Psoas muscle (tissue), 8 donors: ENCODE data around the gene MOSPD3. TPM values are rescaled to one million over a fixed set of nuclear protein-coding genes. Genes with fewer than 3 reads are reported as not detected.
"Not testable (repeated sequence)": the region's sequence is repeated elsewhere in the genome, so short reads cannot be mapped to it uniquely, and the experiment has no call there.

ENCODE experiments used
- ATAC-seq, 4 donors: fragments of 200-7000 bp; cut with Tn5 transposase; one replicate each; pipeline ENCODE4 v1.9.1; 2020; ENCODE audit warnings: moderate library complexity in 3 of 4, mild to moderate bottlenecking in 2 of 4
- DNase-seq, 2 donors: peaks; one replicate each; pipeline ENCODE4 v3.0.0-alpha.2; 2020
- H3K27ac ChIP-seq: fragments of 200-600 bp; one replicate; pipeline ENCODE4 v1.8.0; 2022
- H3K27me3 ChIP-seq, 3 donors: fragments of 200-600 bp in 1 of 3; one replicate each; pipeline versions ENCODE4 v1.6.1 to v1.8.0; 2013 to 2022; ENCODE audit warnings: low read length in 2 of 3, mild to moderate bottlenecking in 2 of 3, moderate library complexity in 1 of 3; ENCODE audit not compliant: insufficient read depth in 3 of 3
- H3K36me3 ChIP-seq, 2 donors: fragments of 200-600 bp in 1 of 2; one replicate each; pipeline versions ENCODE4 v1.6.1 to v1.8.0; 2013 to 2022; ENCODE audit warnings: low read depth in 1 of 2, mild to moderate bottlenecking in 1 of 2, moderate library complexity in 1 of 2; ENCODE audit not compliant: insufficient read depth in 1 of 2
- H3K4me1 ChIP-seq: fragments of 200-600 bp; one replicate; pipeline ENCODE4 v1.8.0; 2022
- H3K4me3 ChIP-seq: fragments of 200-600 bp; one replicate; pipeline ENCODE4 v1.8.0; 2022; ENCODE audit warnings: mild to moderate bottlenecking
- H3K9me3 ChIP-seq: fragments of 200-600 bp; one replicate; pipeline ENCODE4 v1.8.0; 2022
- WGBS, 3 donors: extraction: QIAGEN DNeasy Blood & Tissue Kit; methylation state at CpG; one replicate each; pipeline versions ENCODE4 v1.1.6 to v1.1.7; 2013; 5-methylcytosine and 5-hydroxymethylcytosine counted together
- intact Hi-C, 2 donors: fragments of 100-400 bp; cut with DNase I; formaldehyde crosslinking; loops; one replicate each; pipeline versions ENCODE4 v1.11.0 to v1.14.2; 2022
- long read RNA-seq, 2 donors: library from polyadenylated mRNA; unstranded; transcript quantifications; one replicate each; pipeline ENCODE4 v2.0.0, GENCODE V29; 2021
- polyA plus RNA-seq, 3 donors: library from polyadenylated mRNA; stranded (reverse); fragments of 200-250 nt; gene quantifications; one replicate each; pipeline ENCODE4 v1.2.3, GENCODE V29; 2013
- total RNA-seq, 4 donors: library from RNA; stranded (reverse); fragmentation: NEBNext Ultra II Directional in 2 of 4; extraction: Animal tissue kit (Norgen Biotek cat#: 25700) in 2 of 4; gene quantifications; one replicate each; pipeline versions ENCODE4 v1.2.1 to v1.2.4, GENCODE V29; 2021 to 2023
- TF ChIP-seq, protein P1 (sequence below): fragments of 200-600 bp; IDR thresholded peaks from one replicate; pipeline ENCODE4 v1.8.0; 2022; ENCODE audit warnings: antibody characterized with exemption
- donor health status: healthy with polysubstance abuse.
- donor health status: DM: no; HTN: no; CAD: no; lungs with moderate emphysema.
- donor health status: Bipolar disorder and iron deficiency.
- donor health status: healthy.
- donor health status: DM: yes; HTN: yes; CAD: no.
- donor health status: DM: no; HTN: no; CAD: no.
- donor health status: DM: no; HTN: no; CAD: no.
- donor health status: DM: yes; HTN: yes; CAD: no.

The MOSPD3 gene, protein sequence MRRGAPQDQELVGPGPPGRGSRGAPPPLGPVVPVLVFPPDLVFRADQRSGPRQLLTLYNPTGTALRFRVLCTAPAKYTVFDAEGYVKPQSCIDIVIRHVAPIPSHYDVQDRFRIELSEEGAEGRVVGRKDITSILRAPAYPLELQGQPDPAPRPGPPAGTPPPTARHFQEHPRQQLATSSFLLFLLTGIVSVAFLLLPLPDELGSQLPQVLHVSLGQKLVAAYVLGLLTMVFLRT
- total RNA-seq = 1 to 10 TPM; 6.2 to 7.0 (median 6.4) TPM
- polyA plus RNA-seq = 10 to 100 TPM in 1 of 3 donors, 1 to 10 TPM in 2; 7.7 to 11.3 (median 7.9) TPM
- long read RNA-seq, donor 1, partial matches to known transcripts = 1 of 5 reads
- long read RNA-seq, donor 1, other reads (novel, unspliced or antisense) = 1 of 5 reads
- long read RNA-seq, donor 2, transcript MOSPD3-203 (5 exons, 1,191 nt) = major isoform, 10 of 14 reads
- long read RNA-seq, donor 2, partial matches to known transcripts = 0 of 14 reads
- long read RNA-seq, donor 2, other reads (novel, unspliced or antisense) = 1 of 14 reads

DNA sequence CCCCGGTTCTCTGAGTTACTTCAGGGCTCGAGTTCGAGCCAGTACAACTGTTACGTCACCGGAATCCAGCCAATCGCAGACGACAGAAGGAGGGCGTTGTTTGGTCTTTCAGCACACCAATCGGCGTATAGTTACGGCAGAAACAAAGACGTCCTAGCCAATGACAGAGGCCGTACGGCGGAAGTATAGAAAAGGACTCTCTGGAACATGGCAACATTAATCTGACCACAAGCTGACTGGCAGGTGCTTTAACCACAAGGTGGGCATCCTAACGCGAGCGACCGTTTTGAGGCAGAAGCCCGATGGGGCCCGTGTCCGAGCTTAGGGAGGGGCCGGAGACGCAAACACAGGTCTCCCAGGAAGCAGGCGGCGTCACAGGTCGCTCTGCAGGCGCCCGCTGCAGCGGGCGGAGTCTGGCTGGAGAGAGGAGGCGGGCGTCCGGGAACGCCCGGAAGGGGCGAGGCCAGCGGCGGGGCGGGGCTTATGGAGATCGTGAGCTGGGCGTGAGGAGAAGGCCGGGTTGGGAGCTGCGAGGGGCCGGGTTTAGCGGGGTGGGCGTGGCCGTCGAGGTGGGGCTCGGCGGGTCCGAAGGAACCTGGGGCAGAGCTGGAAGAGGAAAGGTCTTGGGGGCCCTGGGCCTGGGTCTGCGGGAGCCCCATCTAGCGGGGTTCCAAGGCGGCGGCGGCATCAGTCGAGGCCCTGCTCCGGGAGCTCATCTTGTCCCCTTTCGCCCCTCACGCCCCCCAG lies at the start of gene MOSPD3:
TSS of gene MOSPD3 (plus strand) at position 558 of the 747 bp plus-strand sequence. CDS start 252 bp downstream, outside the sequence.
- 0 to 1% (median 0%) methylated on average over 35 to 61 of the region's 61 CpGs for WGBS, 3 donors
- H3K27ac ChIP-seq = peak within 1 kb of the TSS; percentile 99
- intact Hi-C loops = loop anchor here (1.0 to 5.0 kb wide), 2 partner anchors 26 to 60 kb away; partner anchors contain the start of genes GNB2 (in 2 of the 2), FBXO24 (in 1 of the 2) and LRCH4 (in 1 of the 2)
- peak; percentile 96 to 99 (median 97) for ATAC-seq
- peak; percentile 98 to 99 for DNase-seq
- H3K36me3 ChIP-seq = peaks cover 0 to 9% of the 10 kb centered on the region in 2 donors
- H3K4me3 ChIP-seq = peak within 1 kb of the TSS; percentile 88
- no peaks in the 10 kb centered on the region for H3K4me1 ChIP-seq
- H3K27me3 ChIP-seq = no peaks in the 10 kb centered on the region
- no peaks in the 10 kb centered on the region for H3K9me3 ChIP-seq
- TF ChIP-seq, protein P1, sequence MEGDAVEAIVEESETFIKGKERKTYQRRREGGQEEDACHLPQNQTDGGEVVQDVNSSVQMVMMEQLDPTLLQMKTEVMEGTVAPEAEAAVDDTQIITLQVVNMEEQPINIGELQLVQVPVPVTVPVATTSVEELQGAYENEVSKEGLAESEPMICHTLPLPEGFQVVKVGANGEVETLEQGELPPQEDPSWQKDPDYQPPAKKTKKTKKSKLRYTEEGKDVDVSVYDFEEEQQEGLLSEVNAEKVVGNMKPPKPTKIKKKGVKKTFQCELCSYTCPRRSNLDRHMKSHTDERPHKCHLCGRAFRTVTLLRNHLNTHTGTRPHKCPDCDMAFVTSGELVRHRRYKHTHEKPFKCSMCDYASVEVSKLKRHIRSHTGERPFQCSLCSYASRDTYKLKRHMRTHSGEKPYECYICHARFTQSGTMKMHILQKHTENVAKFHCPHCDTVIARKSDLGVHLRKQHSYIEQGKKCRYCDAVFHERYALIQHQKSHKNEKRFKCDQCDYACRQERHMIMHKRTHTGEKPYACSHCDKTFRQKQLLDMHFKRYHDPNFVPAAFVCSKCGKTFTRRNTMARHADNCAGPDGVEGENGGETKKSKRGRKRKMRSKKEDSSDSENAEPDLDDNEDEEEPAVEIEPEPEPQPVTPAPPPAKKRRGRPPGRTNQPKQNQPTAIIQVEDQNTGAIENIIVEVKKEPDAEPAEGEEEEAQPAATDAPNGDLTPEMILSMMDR = no peak

DNA sequence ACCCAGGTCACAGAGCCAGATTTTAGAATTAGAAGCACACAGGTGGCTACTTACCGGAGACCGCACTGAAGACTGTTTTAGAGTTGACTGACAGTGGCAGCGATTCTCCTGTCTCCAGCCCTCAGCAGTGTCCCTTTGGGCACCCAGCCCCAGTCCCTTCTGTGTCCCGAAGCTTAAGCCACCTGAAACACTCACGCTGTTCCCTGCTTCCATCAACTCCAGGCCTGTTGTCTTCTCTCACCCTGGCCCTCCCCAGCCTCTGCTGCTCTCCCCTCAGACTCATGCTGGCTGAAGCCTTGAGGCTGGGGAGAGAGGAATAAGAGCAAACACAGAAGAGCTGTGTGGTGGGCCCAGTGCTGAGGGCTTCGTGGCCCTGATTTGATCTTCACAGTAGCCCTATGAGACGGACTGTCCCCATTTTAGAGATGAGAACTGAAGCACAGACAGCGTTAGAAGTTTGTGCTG lies 49.2 kb upstream of the MOSPD3 start:
- Histone ChIP-seq H3K4me1 (no peaks in the 10 kb centered on the region), H3K27ac (no peak overlapping the region), H3K4me3 (no peak overlapping the region), H3K27me3 (no peaks in the 10 kb centered on the region), H3K9me3 (no peaks in the 10 kb centered on the region), H3K36me3 (peaks cover 0 to 4% of the 10 kb centered on the region in 2 donors)
- 89 to 96% (median 92%) methylated on average over 8 of the region's 8 CpGs for WGBS, 3 donors
- DNase-seq = no peak
- TF ChIP-seq, protein P1 = no peak
- no peak for ATAC-seq
- intact Hi-C loops = loop anchor here in 1 of 2 donors (5.0 kb wide), 1 partner anchor 96 kb away; no protein-coding TSS in a partner anchor

GRCh38 chr7:100563809-100564400 lies 48.4 kb upstream of the MOSPD3 start:
- no peak overlapping the region for H3K27ac ChIP-seq
- no peaks in the 10 kb centered on the region for H3K27me3 ChIP-seq
- intact Hi-C loops = loop anchor here (2.0 to 5.0 kb wide), 2 partner anchors 97 to 127 kb away; no protein-coding TSS in a partner anchor
- no peaks in the 10 kb centered on the region for H3K36me3 ChIP-seq
- no peaks in the 10 kb centered on the region for H3K4me1 ChIP-seq
- peak; percentile 62 to 82 (median 70) for ATAC-seq
- peak; percentile 83 to 89 for DNase-seq
- H3K4me3 ChIP-seq = no peak overlapping the region
- WGBS, 3 donors = 43 to 48% (median 47%) methylated on average over 12 of the region's 12 CpGs
- no peaks in the 10 kb centered on the region for H3K9me3 ChIP-seq
- TF ChIP-seq, protein P1 = peak; percentile 90

- H3K9me3 ChIP-seq, H3K4me1 ChIP-seq, H3K36me3 ChIP-seq, H3K27me3 ChIP-seq, H3K27ac ChIP-seq, H3K4me3 ChIP-seq, DNase-seq, ATAC-seq: not testable (repeated sequence)
- 90 to 93% (median 90%) methylated on average over 6 of the region's 6 CpGs for WGBS, 3 donors
- intact Hi-C loops = loop anchor here (2.0 to 5.0 kb wide), 2 partner anchors 97 to 126 kb away; no protein-coding TSS in a partner anchor
Measured at GRCh38 chr7:100564405-100564804, 47.9 kb upstream of the MOSPD3 start.
